ENCODE data around the gene KCP.

DNA sequence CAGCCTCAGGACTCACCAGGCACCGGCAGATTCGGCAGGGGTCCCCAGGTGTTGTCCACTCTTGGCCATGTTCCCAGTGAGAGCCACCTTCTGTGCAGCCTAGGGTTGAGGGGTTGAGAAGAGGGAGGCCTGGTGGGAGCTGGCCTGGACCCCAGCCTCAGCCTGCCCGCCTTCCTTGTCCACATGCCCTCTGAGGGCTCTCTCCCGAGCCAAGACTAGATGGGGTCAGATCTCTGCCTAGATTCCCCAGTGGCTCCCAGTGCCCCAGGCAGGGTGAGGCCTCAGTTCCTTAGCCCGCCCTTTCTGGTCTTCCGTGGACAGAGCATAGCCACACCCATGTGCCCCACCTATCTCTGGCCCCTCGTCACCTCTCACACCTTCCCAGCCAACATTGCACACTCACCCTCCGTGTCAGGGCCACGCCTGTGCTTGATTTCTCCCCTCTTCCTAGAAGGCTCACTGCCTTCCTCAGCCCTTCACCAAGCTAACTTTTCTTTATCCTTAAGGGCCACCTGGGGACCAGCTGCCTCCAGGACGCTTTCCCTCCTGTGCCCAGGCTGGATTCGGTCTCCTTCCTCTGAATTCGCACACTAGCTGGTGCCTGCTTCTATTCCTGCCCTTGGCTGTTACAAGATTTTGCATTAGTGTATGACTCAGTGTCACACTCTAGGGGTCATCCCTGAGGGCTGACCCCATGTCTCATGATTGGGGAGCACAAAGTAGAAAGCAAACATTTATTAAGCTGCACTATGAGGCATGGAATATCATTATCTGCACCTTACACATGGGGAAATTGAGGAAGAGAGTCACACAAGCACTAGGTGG lies 7.5 kb downstream of the KCP start:
- TF ChIP-seq CTCF (IDR thresholded peaks at IDR 0.05; ENCODE audit: poor library complexity, severe bottlenecking) (no peak), SMC3 (conservative IDR thresholded peaks at IDR 0.05; ENCODE audit: poor library complexity) (no peak), TAF1 (IDR thresholded peaks at IDR 0.05; ENCODE audit: low read depth) (no peak), POLR2AphosphoS5 (IDR thresholded peaks at IDR 0.05) (no peak)
- TF ChIP-seq, protein P1, sequence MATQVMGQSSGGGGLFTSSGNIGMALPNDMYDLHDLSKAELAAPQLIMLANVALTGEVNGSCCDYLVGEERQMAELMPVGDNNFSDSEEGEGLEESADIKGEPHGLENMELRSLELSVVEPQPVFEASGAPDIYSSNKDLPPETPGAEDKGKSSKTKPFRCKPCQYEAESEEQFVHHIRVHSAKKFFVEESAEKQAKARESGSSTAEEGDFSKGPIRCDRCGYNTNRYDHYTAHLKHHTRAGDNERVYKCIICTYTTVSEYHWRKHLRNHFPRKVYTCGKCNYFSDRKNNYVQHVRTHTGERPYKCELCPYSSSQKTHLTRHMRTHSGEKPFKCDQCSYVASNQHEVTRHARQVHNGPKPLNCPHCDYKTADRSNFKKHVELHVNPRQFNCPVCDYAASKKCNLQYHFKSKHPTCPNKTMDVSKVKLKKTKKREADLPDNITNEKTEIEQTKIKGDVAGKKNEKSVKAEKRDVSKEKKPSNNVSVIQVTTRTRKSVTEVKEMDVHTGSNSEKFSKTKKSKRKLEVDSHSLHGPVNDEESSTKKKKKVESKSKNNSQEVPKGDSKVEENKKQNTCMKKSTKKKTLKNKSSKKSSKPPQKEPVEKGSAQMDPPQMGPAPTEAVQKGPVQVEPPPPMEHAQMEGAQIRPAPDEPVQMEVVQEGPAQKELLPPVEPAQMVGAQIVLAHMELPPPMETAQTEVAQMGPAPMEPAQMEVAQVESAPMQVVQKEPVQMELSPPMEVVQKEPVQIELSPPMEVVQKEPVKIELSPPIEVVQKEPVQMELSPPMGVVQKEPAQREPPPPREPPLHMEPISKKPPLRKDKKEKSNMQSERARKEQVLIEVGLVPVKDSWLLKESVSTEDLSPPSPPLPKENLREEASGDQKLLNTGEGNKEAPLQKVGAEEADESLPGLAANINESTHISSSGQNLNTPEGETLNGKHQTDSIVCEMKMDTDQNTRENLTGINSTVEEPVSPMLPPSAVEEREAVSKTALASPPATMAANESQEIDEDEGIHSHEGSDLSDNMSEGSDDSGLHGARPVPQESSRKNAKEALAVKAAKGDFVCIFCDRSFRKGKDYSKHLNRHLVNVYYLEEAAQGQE (IDR thresholded peaks at IDR 0.05; ENCODE audit: borderline replicate concordance) = no peak
